A673 (cell line): ENCODE results near the gene R3HDML. TPM values are rescaled to one million over a fixed set of nuclear protein-coding genes. Genes with fewer than 3 reads are reported as not detected.

Experiments
- BruUV-seq: library from RNA; stranded (reverse); fragments of 400-500 nt; replicated peaks from 2 replicates; lab custom pipeline; 2021; lab: Mats Ljungman, UMichigan
- CTCF ChIA-PET: fragments of 300-600 bp; sonication (Branson Sonifier 250); formaldehyde crosslinking; loops from one replicate; lab custom pipeline; 2022; ENCODE audit warnings: antibody characterized with exemption; lab: Charles Lee
- POLR2A ChIA-PET: fragments of 300-600 bp; sonication (Branson Sonifier 250); formaldehyde crosslinking; loops from one replicate; lab custom pipeline; 2022; ENCODE audit warnings: antibody characterized with exemption; ENCODE audit not compliant: low non-redundant PET; lab: Charles Lee
- DNase-seq: peaks from one replicate; pipeline ENCODE4 v3.0.0-alpha.2; 2015; ENCODE audit warnings: low spot score
- H3K27ac ChIP-seq: fragments of 200-600 bp; sonication (generic); 2 replicates; pipeline ENCODE4 v1.5.1; 2016; ENCODE audit warnings: mixed run types, low read depth, mild to moderate bottlenecking, mixed read lengths, antibody characterized with exemption, low read length; ENCODE audit not compliant: poor library complexity, severe bottlenecking
- H3K27me3 ChIP-seq: fragments of 200-600 bp; sonication (generic); replicated peaks from 2 replicates; pipeline ENCODE4 v1.6.1; 2017; ENCODE audit warnings: mixed run types, low read depth, mild to moderate bottlenecking, mixed read lengths, antibody characterized with exemption, low read length; ENCODE audit not compliant: insufficient read depth, poor library complexity
- H3K36me3 ChIP-seq: fragments of 200-600 bp; sonication (generic); 2 replicates; pipeline ENCODE4 v1.6.1; 2016; ENCODE audit warnings: mixed run types, mild to moderate bottlenecking, mixed read lengths, antibody characterized with exemption, low read length; ENCODE audit not compliant: insufficient read depth, poor library complexity, severe bottlenecking
- H3K4me1 ChIP-seq: fragments of 200-600 bp; sonication (generic); 2 replicates; pipeline ENCODE4 v1.6.1; 2017; ENCODE audit warnings: mixed run types, mild to moderate bottlenecking, mixed read lengths, antibody characterized with exemption, low read length; ENCODE audit not compliant: insufficient read depth, poor library complexity, severe bottlenecking
- H3K4me3 ChIP-seq: fragments of 200-600 bp; sonication (generic); 2 replicates; pipeline ENCODE4 v1.5.1; 2016; ENCODE audit warnings: low read depth, mixed run types, mild to moderate bottlenecking, mixed read lengths, low read length; ENCODE audit not compliant: poor library complexity, severe bottlenecking
- H3K9me3 ChIP-seq: fragments of 200-600 bp; sonication (generic); 2 replicates; pipeline ENCODE4 v1.6.1; 2016; ENCODE audit warnings: mixed run types, low read depth, mild to moderate bottlenecking, mixed read lengths, antibody characterized with exemption, low read length; ENCODE audit not compliant: poor library complexity, severe bottlenecking
- CTCF ChIP-seq: fragments of 300-800, 200-600 bp; sonication (generic); conservative IDR thresholded peaks from 2 replicates; pipeline ENCODE4 v1.5.1; 2017; ENCODE audit warnings: low read depth, mild to moderate bottlenecking, antibody characterized with exemption, low read length, moderate library complexity, mixed read lengths
- EZH2 ChIP-seq: fragments of 200-600 bp; sonication (generic); IDR thresholded peaks from 2 replicates; pipeline ENCODE4 v1.6.1; 2017; ENCODE audit warnings: borderline replicate concordance, low read depth, mild to moderate bottlenecking, mixed read lengths, antibody characterized with exemption, low read length; ENCODE audit not compliant: poor library complexity, severe bottlenecking
- intact Hi-C: fragments of 100-400 bp; cut with micrococcal nuclease; formaldehyde crosslinking; loops from one replicate; pipeline ENCODE4 v1.10.0; 2022; ENCODE audit not compliant: unreplicated experiment
- total RNA-seq: library from RNA; stranded (reverse); gene quantifications from 2 replicates; pipeline ENCODE4 v1.2.3, GENCODE V29; 2021

R3HDML gene
- total RNA-seq, 1 experiment from 2014 or later: not detected

- CTCF ChIA-PET: no interaction called here
These were observed 757 bp upstream of the R3HDML start for GRCh38 chr20:44336086-44336485.

GRCh38 chr20:44342248-44342647 is 5.4 kb downstream of the R3HDML start:
- no peak overlapping the region for H3K27ac ChIP-seq
- no peak overlapping the region for H3K4me3 ChIP-seq
- TF ChIP-seq CTCF (no peak), EZH2 (no peak)
- CTCF ChIA-PET: no interaction called here
- H3K9me3 ChIP-seq: no peaks in the 10 kb centered on the region
- H3K36me3 ChIP-seq: no peaks in the 10 kb centered on the region
- no TSS peak for BruUV-seq
- H3K4me1 ChIP-seq: no peaks in the 10 kb centered on the region
- DNase-seq: no peak
- intact Hi-C loops: no loop called here
- POLR2A ChIA-PET: no interaction called here
- no peaks in the 10 kb centered on the region for H3K27me3 ChIP-seq

More at GRCh38 chr20:44336086-44336485, 757 bp upstream of the R3HDML start:
- no TSS peak for BruUV-seq
- Histone ChIP-seq H3K9me3 (no peaks in the 10 kb centered on the region), H3K36me3 (no peaks in the 10 kb centered on the region), H3K27me3 (no peaks in the 10 kb centered on the region), H3K4me1 (no peaks in the 10 kb centered on the region), H3K4me3 (no peak overlapping the region), H3K27ac (no peak overlapping the region)
- intact Hi-C loops: no loop called here
- DNase-seq: no peak
- POLR2A ChIA-PET: no interaction called here
- TF ChIP-seq CTCF: no peak
- no peak for TF ChIP-seq EZH2

- TF ChIP-seq EZH2: no peak
- no peak for TF ChIP-seq CTCF
- no peak overlapping the region for H3K4me3 ChIP-seq
- H3K27ac ChIP-seq: no peak overlapping the region
- no peaks in the 10 kb centered on the region for H3K36me3 ChIP-seq
- intact Hi-C loops: no loop called here
- CTCF ChIA-PET: no interaction called here
- BruUV-seq: no TSS peak
- no peak for DNase-seq
- H3K9me3 ChIP-seq: no peaks in the 10 kb centered on the region
- no peaks in the 10 kb centered on the region for H3K4me1 ChIP-seq
- POLR2A ChIA-PET: no interaction called here
- no peaks in the 10 kb centered on the region for H3K27me3 ChIP-seq
These were observed 6.4 kb downstream of the R3HDML start for GRCh38 chr20:44343162-44343675.
